Smooth muscle cell (in vitro differentiated cells): ENCODE data around the gene ZNF747. TPM values are rescaled to one million over a fixed set of nuclear protein-coding genes. Genes with fewer than 3 reads are reported as not detected.
"Not testable (repeated sequence)": the region's sequence is repeated elsewhere in the genome, so short reads cannot be mapped to it uniquely, and the experiment has no call there.

Source experiments
- DNase-seq: peaks from one replicate; lab custom pipeline; 2025; ENCODE audit not compliant: unreplicated experiment; lab: John Stamatoyannopoulos, UW
- H2AFZ ChIP-seq: fragments of 200-600 bp; sonication (generic); 2 replicates; pipeline ENCODE4 v1.6.0; 2016; ENCODE audit warnings: antibody characterized with exemption, low read depth, mild to moderate bottlenecking
- H3F3A ChIP-seq: fragments of 200-600 bp; sonication (generic); 2 replicates; pipeline ENCODE4 v1.6.0; 2017; ENCODE audit warnings: antibody characterized with exemption, low read depth
- H3K27ac ChIP-seq: fragments of 200-600 bp; sonication (generic); 2 replicates; pipeline ENCODE4 v1.5.1; 2016; ENCODE audit warnings: low read depth, mild to moderate bottlenecking
- H3K27me3 ChIP-seq: fragments of 200-600 bp; sonication (generic); 2 replicates; pipeline ENCODE4 v1.6.1; 2016; ENCODE audit warnings: low read depth, mild to moderate bottlenecking
- H3K36me3 ChIP-seq: fragments of 200-600 bp; sonication (generic); 2 replicates; pipeline ENCODE4 v1.5.1; 2016; ENCODE audit warnings: low read depth
- H3K4me1 ChIP-seq: fragments of 200-600 bp; sonication (generic); 2 replicates; pipeline ENCODE4 v1.5.1; 2016; ENCODE audit warnings: low read depth
- H3K4me2 ChIP-seq: fragments of 200-600 bp; sonication (generic); 2 replicates; pipeline ENCODE4 v1.6.0; 2016; ENCODE audit warnings: mild to moderate bottlenecking
- H3K4me3 ChIP-seq: fragments of 200-600 bp; sonication (generic); 2 replicates; pipeline ENCODE4 v1.5.1; 2016; ENCODE audit warnings: mild to moderate bottlenecking
- H3K79me2 ChIP-seq: fragments of 200-600 bp; sonication (generic); 2 replicates; pipeline ENCODE4 v1.6.0; 2016; ENCODE audit warnings: low read depth, mild to moderate bottlenecking
- H3K9ac ChIP-seq: fragments of 200-600 bp; sonication (generic); 2 replicates; pipeline ENCODE4 v1.6.0; 2016; ENCODE audit warnings: low read depth
- H3K9me3 ChIP-seq: fragments of 200-600 bp; sonication (generic); replicated peaks from 2 replicates; pipeline ENCODE4 v1.5.1; 2016; ENCODE audit warnings: low read depth
- H4K20me1 ChIP-seq: fragments of 200-600 bp; sonication (generic); 2 replicates; pipeline ENCODE4 v1.6.0; 2016; ENCODE audit warnings: low read depth
- WGBS: methylation state at CpG from one replicate; pipeline ENCODE4 v1.1.7; 2016; ENCODE audit warnings: low lambda C conversion rate; 5-methylcytosine and 5-hydroxymethylcytosine counted together
- polyA plus RNA-seq: library from polyadenylated mRNA; unstranded; fragments of >200 nt; fragmentation: Nextera tagmentation; extraction: Ambion mirVana; gene quantifications from 2 replicates; pipeline ENCODE4 v1.2.1, GENCODE V29; 2016
- total RNA-seq: library from RNA; depleted of rRNA; stranded (reverse); fragments of >200 nt; gene quantifications from 2 replicates; pipeline ENCODE4 v1.2.3, GENCODE V29; 2014
- TF ChIP-seq, protein P1 (sequence below): fragments of 200-600 bp; sonication (generic); IDR thresholded peaks from 2 replicates; pipeline ENCODE4 v1.5.1; 2017; ENCODE audit warnings: borderline replicate concordance, mild to moderate bottlenecking, antibody characterized with exemption; ENCODE audit not compliant: insufficient read depth, poor library complexity, severe bottlenecking

ZNF747 gene
- total and polyA plus RNA-seq, 2 experiments from 2014 or later, result 5.7 to 6.3 TPM

DNA sequence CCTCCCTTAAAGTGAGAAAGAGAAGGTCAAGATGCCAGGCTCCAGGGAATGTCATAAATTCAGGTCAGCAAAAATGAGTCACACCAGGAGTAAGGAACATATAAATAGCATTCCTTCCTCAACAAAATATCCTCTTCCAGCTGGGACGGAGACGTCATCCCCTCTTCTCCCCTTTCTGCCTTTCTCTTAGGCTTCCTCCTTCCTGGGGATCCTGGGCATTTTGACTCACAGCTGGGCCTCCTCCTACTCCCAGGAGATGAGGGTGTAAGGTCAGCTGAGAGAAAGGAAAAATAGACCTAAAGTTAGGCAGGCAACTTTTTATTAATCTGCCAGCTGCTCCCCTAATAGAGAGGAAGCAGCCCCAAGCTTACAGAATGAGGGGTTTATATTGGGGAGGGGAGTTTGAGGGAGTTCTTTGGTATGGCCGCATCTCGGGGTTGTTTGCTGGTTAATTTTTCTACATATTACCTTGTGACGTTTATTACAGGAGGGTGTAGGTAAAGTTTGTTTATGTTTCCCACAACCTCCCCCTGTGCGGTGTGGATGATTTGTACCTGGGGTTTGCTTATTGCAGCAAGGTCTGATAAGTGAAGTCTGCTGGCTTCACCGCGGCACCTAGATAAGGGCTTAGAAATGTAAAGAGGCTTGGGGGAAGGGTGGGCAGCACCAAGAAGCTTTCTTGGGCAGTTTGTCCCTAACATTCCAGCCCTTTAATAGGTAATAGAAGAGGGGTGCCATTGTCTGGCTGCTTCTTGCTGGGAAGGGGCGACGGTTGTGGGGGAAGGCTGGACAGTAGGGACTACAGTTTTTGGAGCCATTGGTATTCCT is 7.1 kb upstream of the ZNF747 start:
- H3K9me3 ChIP-seq, result no peaks in the 10 kb centered on the region
- 31% methylated on average over 10 of the region's 10 CpGs for WGBS
- H2AFZ ChIP-seq, result peak overlapping the region; percentile 61
- H3F3A ChIP-seq, result peaks cover 6% of the 10 kb centered on the region
- H3K4me3 ChIP-seq, result peak overlapping the region; percentile 34
- no peaks in the 10 kb centered on the region for H3K36me3 ChIP-seq
- no peaks in the 10 kb centered on the region for H3K79me2 ChIP-seq
- H3K4me2 ChIP-seq, result peak overlapping the region; percentile 63
- TF ChIP-seq, protein P1, sequence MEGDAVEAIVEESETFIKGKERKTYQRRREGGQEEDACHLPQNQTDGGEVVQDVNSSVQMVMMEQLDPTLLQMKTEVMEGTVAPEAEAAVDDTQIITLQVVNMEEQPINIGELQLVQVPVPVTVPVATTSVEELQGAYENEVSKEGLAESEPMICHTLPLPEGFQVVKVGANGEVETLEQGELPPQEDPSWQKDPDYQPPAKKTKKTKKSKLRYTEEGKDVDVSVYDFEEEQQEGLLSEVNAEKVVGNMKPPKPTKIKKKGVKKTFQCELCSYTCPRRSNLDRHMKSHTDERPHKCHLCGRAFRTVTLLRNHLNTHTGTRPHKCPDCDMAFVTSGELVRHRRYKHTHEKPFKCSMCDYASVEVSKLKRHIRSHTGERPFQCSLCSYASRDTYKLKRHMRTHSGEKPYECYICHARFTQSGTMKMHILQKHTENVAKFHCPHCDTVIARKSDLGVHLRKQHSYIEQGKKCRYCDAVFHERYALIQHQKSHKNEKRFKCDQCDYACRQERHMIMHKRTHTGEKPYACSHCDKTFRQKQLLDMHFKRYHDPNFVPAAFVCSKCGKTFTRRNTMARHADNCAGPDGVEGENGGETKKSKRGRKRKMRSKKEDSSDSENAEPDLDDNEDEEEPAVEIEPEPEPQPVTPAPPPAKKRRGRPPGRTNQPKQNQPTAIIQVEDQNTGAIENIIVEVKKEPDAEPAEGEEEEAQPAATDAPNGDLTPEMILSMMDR, result no peak
- no peaks in the 10 kb centered on the region for H4K20me1 ChIP-seq
- peaks cover 25% of the 10 kb centered on the region for H3K4me1 ChIP-seq
- H3K27ac ChIP-seq, result peak overlapping the region; percentile 68
- DNase-seq, result no peak
- peak overlapping the region; percentile 26 for H3K9ac ChIP-seq
- no peaks in the 10 kb centered on the region for H3K27me3 ChIP-seq

DNA sequence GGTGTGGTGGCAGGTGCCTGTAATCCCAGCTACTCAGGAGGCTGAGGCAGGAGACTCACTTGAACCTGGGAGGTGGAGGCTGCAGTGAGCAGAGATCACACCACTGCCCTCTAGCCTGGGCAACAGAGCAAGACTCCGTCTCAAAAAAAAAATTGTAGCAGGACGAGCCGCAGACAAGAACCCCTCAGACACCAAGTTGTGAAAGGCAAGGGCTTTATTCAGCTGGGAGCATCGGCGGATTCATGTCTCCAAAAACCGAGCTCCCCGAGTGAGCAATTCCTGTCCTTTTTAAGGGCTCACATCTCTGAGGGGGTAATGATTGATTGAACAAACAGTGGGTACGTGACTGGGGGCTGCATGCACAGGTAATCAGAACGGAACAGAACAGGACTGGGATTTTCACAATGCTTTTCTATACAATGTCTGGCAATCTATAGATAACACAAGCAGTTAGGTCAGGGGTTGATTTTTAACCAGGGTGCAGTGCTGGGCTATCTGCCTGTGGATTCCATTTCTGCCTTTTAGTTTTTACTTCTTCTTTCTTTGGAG is 6.3 kb upstream of the ZNF747 start:
- not testable (repeated sequence) for H3K36me3 ChIP-seq, H3K79me2 ChIP-seq, H3K9me3 ChIP-seq, H4K20me1 ChIP-seq, H3K27me3 ChIP-seq, DNase-seq, H3F3A ChIP-seq, H3K9ac ChIP-seq, H2AFZ ChIP-seq
- Histone ChIP-seq H3K27ac (peak overlapping the region; percentile 68), H3K4me2 (peak overlapping the region; percentile 63), H3K4me1 (peaks cover 30% of the 10 kb centered on the region), H3K4me3 (peak overlapping the region; percentile 34)
- WGBS, result 83% methylated on average over 9 of the region's 9 CpGs

DNA sequence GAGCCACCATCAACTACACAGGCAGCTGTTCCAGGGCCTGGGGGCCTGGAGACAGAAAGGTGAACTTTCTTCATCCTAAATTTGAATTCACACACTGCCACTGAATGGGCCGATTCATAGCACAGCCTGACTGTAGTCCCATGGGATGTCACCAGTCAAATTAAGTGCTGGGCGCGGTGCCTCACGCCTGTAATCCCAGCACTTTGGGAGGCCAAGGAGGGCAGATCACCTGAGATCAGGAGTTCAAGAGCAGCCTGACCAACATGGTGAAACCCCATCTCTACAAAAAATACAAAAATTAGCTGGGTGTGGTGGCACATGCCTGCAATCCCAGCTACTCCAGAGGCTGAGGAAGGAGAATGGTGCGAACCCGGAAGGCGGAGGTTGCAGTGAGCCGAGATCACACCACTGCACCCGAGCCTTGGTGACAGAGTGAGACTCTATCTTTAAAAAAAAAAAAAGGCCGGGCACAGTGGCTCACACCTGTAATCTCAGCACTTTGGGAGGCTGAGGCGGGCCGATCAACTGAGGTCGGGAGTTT is 5.4 kb upstream of the ZNF747 start:
- not testable (repeated sequence) for H3K9me3 ChIP-seq, H3F3A ChIP-seq, H3K9ac ChIP-seq, H4K20me1 ChIP-seq, H3K4me3 ChIP-seq, H2AFZ ChIP-seq, H3K36me3 ChIP-seq, DNase-seq, H3K4me2 ChIP-seq, H3K27me3 ChIP-seq, H3K79me2 ChIP-seq, H3K27ac ChIP-seq
- 92% methylated on average over 13 of the region's 13 CpGs for WGBS
- H3K4me1 ChIP-seq, result peaks cover 38% of the 10 kb centered on the region

DNA sequence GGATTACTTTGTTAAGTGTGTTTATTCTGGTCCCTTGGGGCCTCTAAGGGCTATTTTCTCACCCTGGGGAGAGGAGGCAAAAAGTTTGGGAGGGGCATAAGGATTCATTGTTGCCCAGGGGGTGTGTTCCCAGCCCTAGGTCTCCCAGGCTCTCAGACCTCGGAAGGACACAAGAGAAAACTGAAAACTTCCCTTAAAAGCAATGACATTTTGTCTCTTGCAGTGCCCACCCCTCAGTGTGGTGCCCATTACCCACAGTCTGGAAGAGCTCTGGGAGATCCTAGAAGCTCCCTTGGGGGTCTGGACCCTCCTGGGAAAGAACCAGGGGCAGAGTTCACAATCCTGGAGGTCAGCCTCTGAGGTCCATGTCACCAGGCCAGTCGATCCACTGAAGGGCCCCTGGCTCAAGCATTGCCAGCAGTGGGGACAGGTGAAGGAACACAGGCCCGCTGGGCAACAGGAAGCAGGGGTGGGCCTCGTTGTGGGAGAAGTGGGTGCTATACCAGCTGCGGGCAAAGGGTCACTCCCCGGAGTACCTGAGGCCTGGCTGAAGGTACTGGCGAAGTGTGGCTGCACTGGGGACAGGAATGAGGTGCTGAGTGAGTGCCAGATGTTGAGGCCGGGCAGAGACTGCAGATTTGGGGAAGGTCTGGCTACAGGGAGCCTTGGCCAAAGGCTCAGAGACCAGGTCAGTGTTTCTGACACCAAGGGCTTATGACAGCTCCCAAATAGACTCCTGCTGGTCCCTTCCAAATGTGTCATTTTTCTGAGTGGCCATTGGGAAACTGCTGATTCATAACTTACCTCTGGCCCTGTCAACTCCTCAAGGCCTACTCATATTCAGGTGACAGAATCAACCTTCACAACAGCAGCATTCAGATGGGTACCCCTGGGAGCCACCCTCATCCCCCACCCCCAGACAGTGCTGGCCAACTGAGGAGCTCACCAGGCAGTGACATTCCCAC is 4.6 kb upstream of the ZNF747 start:
- Histone ChIP-seq H3K27ac (no peak overlapping the region), H2AFZ (no peak overlapping the region), H3F3A (peaks cover 9% of the 10 kb centered on the region), H3K9me3 (no peaks in the 10 kb centered on the region), H3K36me3 (no peaks in the 10 kb centered on the region), H3K9ac (no peak overlapping the region), H3K4me2 (no peak overlapping the region), H3K4me1 (peaks cover 38% of the 10 kb centered on the region), H3K4me3 (no peak overlapping the region), H3K27me3 (no peaks in the 10 kb centered on the region), H4K20me1 (no peaks in the 10 kb centered on the region), H3K79me2 (peaks cover 3% of the 10 kb centered on the region)
- no peak for DNase-seq
- 96% methylated on average over 8 of the region's 8 CpGs for WGBS
- TF ChIP-seq, protein P1, result no peak

DNA sequence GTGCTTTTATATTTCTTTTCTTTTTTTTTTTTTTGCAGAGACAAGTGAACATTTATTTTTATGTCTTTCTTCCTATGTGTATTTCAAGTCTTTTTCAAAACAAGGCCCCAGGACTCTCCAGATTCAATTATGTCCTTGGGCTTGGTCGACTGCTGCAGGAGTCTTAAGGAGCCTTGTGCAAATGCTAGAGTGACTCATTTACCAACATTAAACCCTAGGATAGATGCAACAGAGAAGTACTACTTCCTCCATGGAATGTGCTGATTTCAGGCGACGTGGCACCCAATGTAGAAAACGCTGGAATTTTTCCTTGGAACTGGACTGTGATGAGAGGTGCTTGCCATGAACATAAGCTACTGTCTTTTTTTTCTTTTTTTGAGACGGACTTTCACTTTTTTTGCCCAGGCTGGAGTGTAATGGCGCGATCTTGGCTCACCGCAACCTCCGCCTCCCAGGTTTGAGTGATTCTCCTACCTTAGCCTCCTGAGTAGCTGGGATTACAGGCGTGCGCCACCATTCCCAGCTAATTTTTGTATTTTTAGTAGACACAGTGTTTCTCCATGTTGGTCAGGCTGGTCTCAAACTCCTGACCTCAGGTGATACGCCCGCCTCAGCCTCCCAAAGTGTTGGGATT is 1.9 kb upstream of the ZNF747 start:
- H3K9ac ChIP-seq, H4K20me1 ChIP-seq, H3K27me3 ChIP-seq, DNase-seq, H3F3A ChIP-seq, H3K9me3 ChIP-seq, H3K36me3 ChIP-seq: not testable (repeated sequence)
- peak overlapping the region; percentile 89 for H3K4me2 ChIP-seq
- peak overlapping the region; percentile 85 for H3K4me3 ChIP-seq
- H3K79me2 ChIP-seq, result peaks cover 17% of the 10 kb centered on the region
- H2AFZ ChIP-seq, result peak overlapping the region; percentile 99
- H3K4me1 ChIP-seq, result peaks cover 17% of the 10 kb centered on the region
- peak overlapping the region; percentile 64 for H3K27ac ChIP-seq
- 86% methylated on average over 13 of the region's 13 CpGs for WGBS
